Lung (tissue), 12 donors: Measurements from ENCODE around the gene DOK6. TPM values are rescaled to one million over a fixed set of nuclear protein-coding genes. Genes with fewer than 3 reads are reported as not detected.

Experiments
- ATAC-seq: fragments of 200-7000 bp; cut with Tn5 transposase; one replicate; pipeline ENCODE4 v1.9.1; 2020; ENCODE audit warnings: moderate number of reproducible peaks; ENCODE audit not compliant: insufficient read depth, low FRiP score
- DNase-seq, 3 donors: peaks; one replicate each; pipeline ENCODE4 v3.0.0-alpha.2; 2013 to 2017
- H3K27ac ChIP-seq, 2 donors: one replicate each; pipeline ENCODE4 v1.5.1; 2013; ENCODE audit warnings: mild to moderate bottlenecking in 2 of 2, moderate library complexity in 2 of 2, control low read depth in 1 of 2, inconsistent platforms in 1 of 2, low read depth in 1 of 2, low read length in 1 of 2
- H3K27me3 ChIP-seq, 3 donors: one replicate each; pipeline ENCODE4 v1.5.1; 2013; ENCODE audit warnings: low read length in 2 of 3; ENCODE audit not compliant: control insufficient read depth in 3 of 3, insufficient read depth in 3 of 3
- H3K36me3 ChIP-seq, 4 donors: one replicate each; pipeline ENCODE4 v1.5.1; 2013; ENCODE audit warnings: low read length in 4 of 4, mild to moderate bottlenecking in 1 of 4, moderate library complexity in 1 of 4; ENCODE audit not compliant: control insufficient read depth in 4 of 4, insufficient read depth in 4 of 4
- H3K4me1 ChIP-seq, 5 donors: one replicate each; pipeline ENCODE4 v1.5.1; 2013; ENCODE audit warnings: low read length in 5 of 5, mild to moderate bottlenecking in 2 of 5, moderate library complexity in 1 of 5; ENCODE audit not compliant: control insufficient read depth in 5 of 5, insufficient read depth in 5 of 5
- H3K4me3 ChIP-seq: one replicate; pipeline ENCODE4 v1.5.1; 2013; ENCODE audit warnings: mild to moderate bottlenecking, control low read depth, moderate library complexity
- H3K9ac ChIP-seq, 2 donors: one replicate each; pipeline ENCODE4 v1.5.1; 2013; ENCODE audit warnings: low read length in 2 of 2, control low read depth in 1 of 2; ENCODE audit not compliant: insufficient read depth in 1 of 2
- H3K9me3 ChIP-seq, 4 donors: one replicate each; pipeline ENCODE4 v1.5.1; 2013; ENCODE audit warnings: low read length in 3 of 4, mild to moderate bottlenecking in 1 of 4, moderate library complexity in 1 of 4; ENCODE audit not compliant: control insufficient read depth in 4 of 4, insufficient read depth in 3 of 4
- CTCF ChIP-seq: IDR thresholded peaks from 2 replicates; pipeline ENCODE4 v1.5.1; 2012; ENCODE audit warnings: mild to moderate bottlenecking; ENCODE audit errors: control extremely low read depth, extremely low read depth
- WGBS, 2 donors: extraction: QIAGEN DNeasy Blood & Tissue Kit; methylation state at CpG; one replicate each; pipeline ENCODE4 v1.1.7; 2013; 5-methylcytosine and 5-hydroxymethylcytosine counted together
- polyA plus RNA-seq, 2 donors: library from polyadenylated mRNA; stranded (reverse); fragments of 200-250 nt; gene quantifications; one replicate each; pipeline ENCODE4 v1.2.1, GENCODE V29; 2013
- total RNA-seq, 2 donors: library from RNA; depleted of rRNA in 1 of 2; stranded (reverse); fragments of >200 nt in 1 of 2; gene quantifications; one replicate each; pipeline ENCODE4 v1.2.1, GENCODE V29; 2014 to 2021
- donor health status: control.
- donor health status: control.
- donor health status: Bipolar disorder and iron deficiency.
- donor health status: healthy.
- donor health status: DM: yes; HTN: yes; CAD: no.

The DOK6 gene
- total and polyA plus RNA-seq, 4 donors: 0.61 to 21.3 (median 2.7) TPM

- no peak for ATAC-seq
Observed at GRCh38 chr18:69631281-69631680, 230.6 kb downstream of the DOK6 start.

GRCh38 chr18:69635482-69635881, 234.8 kb downstream of the DOK6 start:
- DNase-seq (no peak), ATAC-seq (no peak)
- no peak for TF ChIP-seq CTCF
- Histone ChIP-seq H3K4me1 (no peaks in the 10 kb centered on the region), H3K27ac (no peak overlapping the region), H3K4me3 (no peak overlapping the region), H3K27me3 (no peaks in the 10 kb centered on the region), H3K9me3 (no peaks in the 10 kb centered on the region), H3K9ac (no peak overlapping the region), H3K36me3 (no peaks in the 10 kb centered on the region)
- WGBS, 2 donors: 78 to 86% methylated on average over 2 of the region's 2 CpGs

More at GRCh38 chr18:69631281-69631680, 230.6 kb downstream of the DOK6 start:
- Histone ChIP-seq H3K4me1 (peaks cover 0 to 3% (median 0%) of the 10 kb centered on the region in 5 donors), H3K9me3 (no peaks in the 10 kb centered on the region), H3K9ac (no peak overlapping the region), H3K27ac (no peak overlapping the region), H3K27me3 (no peaks in the 10 kb centered on the region), H3K36me3 (no peaks in the 10 kb centered on the region), H3K4me3 (no peak overlapping the region)
- no peak for DNase-seq
- WGBS, 2 donors: 66 to 72% methylated on average over 3 of the region's 3 CpGs
- no peak for TF ChIP-seq CTCF

GRCh38 chr18:69636529-69637301, 236.0 kb downstream of the DOK6 start:
- DNase-seq: no peak
- H3K36me3 ChIP-seq: no peaks in the 10 kb centered on the region
- H3K27me3 ChIP-seq: no peaks in the 10 kb centered on the region
- WGBS, 2 donors: 86 to 90% methylated on average over 6 of the region's 6 CpGs
- H3K4me1 ChIP-seq: no peaks in the 10 kb centered on the region
- ATAC-seq: no peak
- TF ChIP-seq CTCF: no peak
- H3K9ac ChIP-seq: no peak overlapping the region
- H3K9me3 ChIP-seq: no peaks in the 10 kb centered on the region
- H3K4me3 ChIP-seq: no peak overlapping the region
- no peak overlapping the region for H3K27ac ChIP-seq

- no peak for TF ChIP-seq CTCF
- DNase-seq (no peak), ATAC-seq (no peak)
- no peak overlapping the region for H3K4me3 ChIP-seq
- H3K4me1 ChIP-seq: no peaks in the 10 kb centered on the region
- 97% methylated on average over 1 of the region's 1 CpG for WGBS, 2 donors
- no peak overlapping the region for H3K9ac ChIP-seq
- H3K9me3 ChIP-seq: no peaks in the 10 kb centered on the region
- H3K27me3 ChIP-seq: no peaks in the 10 kb centered on the region
- H3K27ac ChIP-seq: no peak overlapping the region
- no peaks in the 10 kb centered on the region for H3K36me3 ChIP-seq
Observed at GRCh38 chr18:69638056-69638455, 237.4 kb downstream of the DOK6 start.
